Measurements from ENCODE around the gene FAS.

FAS gene

DNA sequence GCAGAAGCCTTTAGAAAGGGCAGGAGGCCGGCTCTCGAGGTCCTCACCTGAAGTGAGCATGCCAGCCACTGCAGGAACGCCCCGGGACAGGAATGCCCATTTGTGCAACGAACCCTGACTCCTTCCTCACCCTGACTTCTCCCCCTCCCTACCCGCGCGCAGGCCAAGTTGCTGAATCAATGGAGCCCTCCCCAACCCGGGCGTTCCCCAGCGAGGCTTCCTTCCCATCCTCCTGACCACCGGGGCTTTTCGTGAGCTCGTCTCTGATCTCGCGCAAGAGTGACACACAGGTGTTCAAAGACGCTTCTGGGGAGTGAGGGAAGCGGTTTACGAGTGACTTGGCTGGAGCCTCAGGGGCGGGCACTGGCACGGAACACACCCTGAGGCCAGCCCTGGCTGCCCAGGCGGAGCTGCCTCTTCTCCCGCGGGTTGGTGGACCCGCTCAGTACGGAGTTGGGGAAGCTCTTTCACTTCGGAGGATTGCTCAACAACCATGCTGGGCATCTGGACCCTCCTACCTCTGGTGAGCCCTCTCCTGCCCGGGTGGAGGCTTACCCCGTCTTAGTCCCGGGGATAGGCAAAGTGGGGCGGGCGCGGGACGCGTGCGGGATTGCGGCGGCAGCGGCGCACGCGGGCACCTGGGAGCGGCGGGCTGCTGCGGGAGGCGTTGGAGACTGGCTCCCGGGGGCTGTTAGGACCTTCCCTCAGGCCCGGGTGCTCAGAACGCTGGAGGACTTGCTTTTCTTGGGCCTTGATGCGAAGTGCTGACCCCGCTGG is at the start of gene FAS:
TSS of gene FAS (plus strand) at position 415 of the 777 bp plus-strand sequence. CDS start at position 494, 79 bp downstream.
- peak; percentile 38 to 69 (median 57) for DNase-seq (ENCODE audit: low read depth in 4 of 4, low spot score in 1 of 4)

- DNase-seq (ENCODE audit: low read depth in 4 of 4, low spot score in 1 of 4) = no peak
These were observed 49.6 kb upstream of the FAS start for GRCh38 chr10:88941026-88941425.

DNA sequence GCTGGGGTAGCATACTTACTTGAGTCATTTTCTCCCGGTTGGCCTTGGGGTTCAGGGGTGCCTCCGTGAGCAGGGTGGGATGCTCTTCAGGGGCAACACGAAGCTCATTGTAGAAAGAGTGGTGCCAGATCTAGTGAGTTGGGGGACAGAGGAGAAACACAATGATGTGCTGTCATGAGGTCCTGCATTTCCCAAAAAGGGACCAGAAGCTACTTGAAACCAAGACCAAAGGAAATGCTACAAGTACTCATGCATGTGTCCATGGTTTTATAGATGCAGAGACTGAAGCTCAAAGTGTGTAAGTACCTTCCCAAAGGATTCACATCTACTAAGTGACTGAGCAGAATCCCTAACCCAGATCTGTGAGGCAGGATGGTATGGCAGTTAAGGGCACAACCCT is 46.8 kb upstream of the FAS start:
- DNase-seq (ENCODE audit: low read depth in 4 of 4, low spot score in 1 of 4) = no peak

GRCh38 chr10:88944813-88945212 is 45.8 kb upstream of the FAS start:
- no peak for DNase-seq (ENCODE audit: low read depth in 4 of 4, low spot score in 1 of 4)

- no peak for DNase-seq (ENCODE audit: low read depth in 4 of 4, low spot score in 1 of 4)
These were observed 44.4 kb upstream of the FAS start for GRCh38 chr10:88946200-88946599.

DNA sequence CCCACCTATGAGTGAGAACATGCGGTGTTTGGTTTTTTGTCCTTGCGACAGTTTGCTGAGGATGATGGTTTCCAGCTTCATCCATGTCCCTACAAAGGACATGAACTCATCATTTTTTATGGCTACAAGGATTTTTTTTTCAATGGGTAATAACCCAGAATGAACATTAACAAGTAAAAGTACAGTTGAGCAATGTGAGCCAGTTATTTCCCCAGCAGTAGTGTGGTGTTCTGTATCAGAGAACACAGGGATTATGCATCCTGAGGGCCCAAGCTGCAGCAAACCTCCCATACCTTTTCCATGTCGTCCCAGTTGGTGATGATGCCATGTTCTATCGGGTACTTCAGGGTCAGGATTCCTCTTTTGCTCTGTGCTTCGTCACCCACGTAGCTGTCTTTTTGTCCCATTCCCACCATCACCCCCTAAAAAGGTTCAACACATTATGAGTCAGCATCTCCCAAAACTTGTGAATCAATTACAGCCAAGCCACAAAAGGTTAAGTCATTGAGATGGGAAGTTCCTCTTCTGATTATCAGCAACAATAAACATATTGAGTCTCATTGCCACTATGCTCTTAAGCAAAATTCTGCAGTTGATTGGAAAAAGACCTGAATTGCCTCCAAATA is 43.5 kb upstream of the FAS start:
- DNase-seq (ENCODE audit: low read depth in 4 of 4, low spot score in 1 of 4) = no peak

DNA sequence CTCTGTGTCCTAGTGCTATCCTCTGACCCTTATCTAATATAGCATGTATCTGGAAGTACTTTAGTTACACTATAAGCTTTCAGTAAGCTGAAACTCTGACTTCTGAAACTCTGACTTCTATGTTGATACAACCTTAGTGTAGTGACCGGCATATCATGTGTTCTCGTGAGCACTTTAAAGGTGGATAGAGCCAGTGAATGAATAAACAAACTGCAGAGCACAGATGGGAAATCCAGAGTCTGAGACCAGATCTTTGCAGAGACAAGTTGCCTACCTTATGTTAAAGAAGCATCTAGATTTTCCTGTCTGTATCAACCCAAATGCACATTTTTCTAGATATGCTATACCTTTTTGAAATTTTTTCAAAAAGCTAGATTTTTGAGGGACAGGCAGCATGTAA is 41.5 kb upstream of the FAS start:
- no peak for DNase-seq (ENCODE audit: low read depth in 4 of 4, low spot score in 1 of 4)

DNA sequence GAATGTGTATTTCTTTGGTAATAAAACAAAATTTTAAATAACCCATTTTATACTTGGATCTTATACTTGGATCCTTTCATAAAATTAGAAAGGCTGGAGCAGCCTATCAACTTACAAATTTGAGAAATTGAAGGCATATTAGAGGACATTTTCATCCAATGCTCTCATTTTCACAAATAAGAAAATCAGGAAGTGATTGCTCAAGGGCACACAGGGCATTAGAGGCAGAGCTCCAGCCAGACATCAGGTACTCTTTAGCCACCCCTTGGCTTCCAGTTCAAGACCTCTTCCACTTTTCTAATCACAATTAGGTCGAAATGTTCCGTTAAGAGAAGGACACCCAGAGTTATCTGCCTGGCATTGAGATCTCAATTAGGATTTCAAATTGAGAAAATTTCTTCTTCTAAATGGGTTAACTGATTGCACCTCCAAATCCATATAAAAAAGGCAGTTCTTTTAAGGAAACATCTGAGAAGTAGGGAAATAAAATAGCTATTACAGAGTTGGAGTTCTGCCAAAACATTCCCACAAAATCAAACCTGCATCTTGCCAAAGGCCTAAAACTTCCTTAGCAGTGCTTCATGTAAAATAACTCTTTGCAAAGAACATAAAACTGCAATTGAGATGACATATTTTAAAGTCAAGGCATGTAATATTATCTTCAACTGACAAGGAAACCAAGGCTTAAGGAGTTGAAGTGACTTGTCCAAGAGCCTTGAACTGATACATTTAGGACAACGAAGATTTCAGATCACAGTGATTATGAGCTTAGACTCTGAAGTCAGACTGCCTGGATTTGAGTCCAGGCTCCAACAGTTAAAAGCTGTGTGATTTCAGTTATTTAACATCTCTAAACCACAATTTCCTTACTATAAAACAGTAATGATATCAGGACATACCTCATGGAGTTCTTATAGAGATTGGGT is 40.4 kb upstream of the FAS start:
- no peak for DNase-seq (ENCODE audit: low read depth in 4 of 4, low spot score in 1 of 4)

- no peak for DNase-seq (ENCODE audit: low read depth in 4 of 4, low spot score in 1 of 4)
These were observed 37.9 kb upstream of the FAS start, which contains the start of gene ACTA2 for GRCh38 chr10:88952647-88953111. TSS of gene ACTA2 (minus strand) at chr10:88952773. CDS start at chr10:88948930, 3,843 bp downstream.

DNA sequence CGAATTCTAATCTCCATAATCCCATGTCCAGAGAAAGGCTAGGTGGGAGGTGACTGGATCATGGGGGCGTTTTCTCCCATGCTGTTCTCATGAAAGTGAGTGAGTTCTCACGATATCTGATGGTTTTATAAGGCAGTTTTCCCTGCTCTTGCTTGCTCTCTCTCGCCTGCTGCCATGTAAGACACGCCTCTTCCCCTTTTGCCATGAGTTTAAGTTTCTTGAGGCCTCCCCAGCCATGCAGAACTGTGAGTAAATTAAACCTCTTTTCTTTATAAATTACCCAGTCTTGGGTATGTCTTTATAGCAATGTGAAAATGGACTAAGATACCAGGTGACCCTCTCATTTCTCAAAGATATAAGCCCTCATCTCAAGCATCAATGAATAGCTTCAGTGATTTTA is 36.9 kb upstream of the FAS start:
- DNase-seq (ENCODE audit: low read depth in 4 of 4, low spot score in 1 of 4) = no peak

GRCh38 chr10:88954458-88955083 is 36.0 kb upstream of the FAS start:
- no peak for DNase-seq (ENCODE audit: low read depth in 4 of 4, low spot score in 1 of 4)

DNA sequence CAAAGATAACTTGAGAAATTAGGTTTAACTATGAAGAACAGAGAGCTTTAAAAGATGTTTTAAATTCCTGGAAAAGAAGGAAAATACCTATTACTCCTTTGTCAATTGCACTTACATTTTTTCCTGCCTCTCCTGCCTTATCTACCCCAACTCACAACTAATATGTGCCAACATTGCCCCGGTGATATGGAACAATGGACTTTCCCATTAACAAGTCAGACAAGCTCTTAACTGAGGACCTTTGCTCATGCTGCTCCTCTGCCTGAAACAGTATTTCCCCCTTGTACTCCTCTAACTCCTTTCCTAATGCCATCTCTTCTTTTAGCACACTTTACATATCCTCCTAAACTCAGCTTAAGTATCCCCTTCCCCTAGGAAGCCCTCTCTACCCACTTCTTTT is 33.2 kb upstream of the FAS start:
- DNase-seq (ENCODE audit: low read depth in 4 of 4, low spot score in 1 of 4) = no peak

- no peak for DNase-seq (ENCODE audit: low read depth in 4 of 4, low spot score in 1 of 4)
These were observed 31.9 kb upstream of the FAS start for GRCh38 chr10:88958721-88959120.

DNA sequence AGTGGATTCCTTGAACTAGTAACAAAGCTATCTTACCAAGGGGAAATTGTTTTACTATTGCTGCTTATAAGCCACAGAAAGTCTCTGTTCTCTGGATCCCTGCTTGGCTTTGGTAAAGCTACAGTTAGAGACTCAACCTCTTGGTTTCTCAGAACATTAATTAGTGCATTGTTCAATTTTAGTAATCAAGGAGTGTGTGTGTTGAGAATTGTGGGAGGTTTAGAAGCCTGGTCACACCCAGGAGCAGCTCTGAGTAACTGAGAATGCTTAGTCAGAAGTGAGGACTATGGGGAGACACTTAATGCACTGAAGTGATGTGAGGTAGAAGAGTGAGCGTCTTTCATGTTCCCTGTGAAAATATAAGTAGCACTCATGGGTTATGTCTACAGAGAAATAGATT is 29.8 kb upstream of the FAS start:
- DNase-seq (ENCODE audit: low read depth in 4 of 4, low spot score in 1 of 4) = no peak

DNA sequence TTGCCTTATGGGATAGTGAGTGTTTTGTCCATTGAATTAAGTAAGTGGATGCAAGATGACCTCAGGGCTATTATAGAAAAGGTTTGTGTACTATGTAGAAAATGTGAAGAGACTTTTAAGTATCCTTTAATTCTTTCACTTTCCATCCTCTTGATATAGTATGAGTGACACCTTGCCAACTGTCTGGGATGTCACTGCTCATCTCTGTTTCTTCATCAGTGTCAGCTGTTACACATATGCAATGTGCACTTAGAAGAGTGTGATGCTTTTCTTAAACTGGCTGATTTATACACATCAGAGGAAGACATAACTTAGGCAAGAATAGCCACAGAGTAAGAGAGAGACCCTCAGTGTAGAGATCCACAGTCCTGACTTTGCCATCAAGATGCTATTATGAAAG is 29.3 kb upstream of the FAS start:
- no peak for DNase-seq (ENCODE audit: low read depth in 4 of 4, low spot score in 1 of 4)

- no peak for DNase-seq (ENCODE audit: low read depth in 4 of 4, low spot score in 1 of 4)
These were observed 28.3 kb upstream of the FAS start for GRCh38 chr10:88962336-88962735.

DNA sequence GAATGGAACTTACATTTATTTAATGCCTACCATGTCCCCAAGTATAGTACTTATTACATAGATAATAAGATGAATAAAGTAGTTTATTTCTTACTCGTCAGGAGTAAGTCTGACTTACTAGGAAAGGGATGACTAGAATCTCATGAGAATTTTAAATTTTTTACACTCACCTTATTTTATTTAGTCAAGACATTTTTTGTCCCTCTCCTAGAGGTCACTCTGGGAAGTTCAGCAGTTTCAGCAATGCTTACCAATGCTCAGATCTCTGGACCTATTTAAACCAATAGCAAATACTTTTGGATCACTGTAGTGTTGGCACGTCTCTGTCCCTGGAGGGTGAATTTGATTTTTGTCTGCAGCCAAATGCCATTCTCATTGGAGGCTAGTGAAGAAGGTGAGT is 27.3 kb upstream of the FAS start:
- DNase-seq (ENCODE audit: low read depth in 4 of 4, low spot score in 1 of 4) = no peak

- DNase-seq (ENCODE audit: low read depth in 4 of 4, low spot score in 1 of 4) = no peak
These were observed 26.2 kb upstream of the FAS start for GRCh38 chr10:88964360-88964759.

GRCh38 chr10:88964869-88965415 is 25.7 kb upstream of the FAS start:
- DNase-seq (ENCODE audit: low read depth in 4 of 4, low spot score in 1 of 4) = no peak

DNA sequence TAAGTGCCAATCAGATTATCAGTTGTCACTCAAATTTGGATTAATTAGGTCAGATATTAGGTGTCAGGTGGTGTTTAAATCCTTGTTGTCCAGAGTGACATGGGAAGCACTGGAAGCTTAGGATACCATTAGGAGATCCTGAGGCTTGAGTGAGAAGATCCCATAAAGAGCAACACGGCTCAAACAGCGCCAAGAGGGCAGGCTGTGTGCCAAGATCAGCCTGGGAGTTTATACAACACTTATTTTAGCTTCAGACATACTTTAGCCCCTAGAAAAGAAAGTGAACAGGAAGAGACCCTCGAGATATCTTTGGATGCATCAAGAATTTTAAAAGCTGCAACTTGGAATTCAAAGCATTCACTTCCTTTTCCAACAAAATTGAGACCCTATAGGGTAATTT is 23.8 kb upstream of the FAS start:
- DNase-seq (ENCODE audit: low read depth in 4 of 4, low spot score in 1 of 4) = no peak

GRCh38 chr10:88968391-88968790 is 22.2 kb upstream of the FAS start:
- no peak for DNase-seq (ENCODE audit: low read depth in 4 of 4, low spot score in 1 of 4)

Measured in stimulated activated CD4-positive, alpha-beta T cell treated with anti-CD3 and anti-CD28 coated beads, Interleukin-1b, Interleukin-23, amount 100 ng/mL, for 24 hours (primary cell).